OCI-M2 (cell line): ENCODE measurements around the gene MAPK8IP3.

Source experiments
- DNase-seq: peaks from one replicate; lab custom pipeline; 2025; ENCODE audit not compliant: unreplicated experiment; lab: John Stamatoyannopoulos, UW

MAPK8IP3 gene

GRCh38 chr16:1772362-1772907, 66.4 kb downstream of the MAPK8IP3 start, which contains the start of gene EME2:
TSS of gene EME2 (plus strand) at chr16:1772810. CDS start at chr16:1773228, 418 bp downstream.
- DNase-seq: no peak

GRCh38 chr16:1772908-1773702, 67.1 kb downstream of the MAPK8IP3 start, which contains the start of gene MRPS34:
TSS of gene MRPS34 (minus strand) at chr16:1773134. CDS start at chr16:1773119, 15 bp downstream.
- DNase-seq: no peak

- no peak for DNase-seq
These were observed 67.9 kb downstream of the MAPK8IP3 start for GRCh38 chr16:1773703-1774447.

- DNase-seq: no peak
These were observed 68.4 kb downstream of the MAPK8IP3 start for GRCh38 chr16:1774448-1774780.

- no peak for DNase-seq
These were observed 69.2 kb downstream of the MAPK8IP3 start for GRCh38 chr16:1775006-1775845.

- DNase-seq: no peak
These were observed 70.1 kb downstream of the MAPK8IP3 start for GRCh38 chr16:1775846-1776671.

- no peak for DNase-seq
These were observed 70.6 kb downstream of the MAPK8IP3 start for GRCh38 chr16:1776672-1776955.

GRCh38 chr16:1776991-1777374, 71.0 kb downstream of the MAPK8IP3 start:
- no peak for DNase-seq

- DNase-seq: no peak
These were observed 71.6 kb downstream of the MAPK8IP3 start for GRCh38 chr16:1777375-1778199.

GRCh38 chr16:1778200-1779179, 72.5 kb downstream of the MAPK8IP3 start:
- no peak for DNase-seq

- DNase-seq: no peak
These were observed 73.3 kb downstream of the MAPK8IP3 start for GRCh38 chr16:1779234-1779701.

- no peak for DNase-seq
These were observed 74.0 kb downstream of the MAPK8IP3 start for GRCh38 chr16:1779741-1780676.

- no peak for DNase-seq
These were observed 74.7 kb downstream of the MAPK8IP3 start for GRCh38 chr16:1780677-1781072.

- DNase-seq: no peak
These were observed 75.3 kb downstream of the MAPK8IP3 start for GRCh38 chr16:1781254-1781653.

- no peak for DNase-seq
These were observed 75.9 kb downstream of the MAPK8IP3 start for GRCh38 chr16:1781758-1782407.

- peak; percentile 87 for DNase-seq
These were observed 76.6 kb downstream of the MAPK8IP3 start, which contains the start of the genes NUBP2 and SPSB3 for GRCh38 chr16:1782408-1783264. TSS of gene NUBP2 (plus strand) at chr16:1782960. CDS start at chr16:1783021, 61 bp downstream. TSS of gene SPSB3 (minus strand) at chr16:1782571. CDS start at chr16:1781483, 1,088 bp downstream.
